PC-9 (cell line): Measurements from ENCODE around the gene OSM. TPM values are rescaled to one million over a fixed set of nuclear protein-coding genes. Genes with fewer than 3 reads are reported as not detected.

Experiments used
- BruUV-seq: library from RNA; stranded (reverse); fragments of 400-500 nt; replicated peaks from 2 replicates; lab custom pipeline; 2021; lab: Mats Ljungman, UMichigan
- CTCF ChIA-PET: fragments of 300-600 bp; sonication (Branson Sonifier 250); formaldehyde crosslinking; loops from one replicate; lab custom pipeline; 2022; ENCODE audit warnings: antibody characterized with exemption; lab: Charles Lee
- POLR2A ChIA-PET: fragments of 300-600 bp; sonication (Branson Sonifier 250); formaldehyde crosslinking; loops from one replicate; lab custom pipeline; 2022; ENCODE audit warnings: antibody characterized with exemption; ENCODE audit not compliant: unreplicated experiment; lab: Charles Lee
- DNase-seq, 2 experiments: peaks; one replicate each; pipeline versions ENCODE4 v3.0.0 to v3.0.0-alpha.2; 2015 to 2022; ENCODE audit warnings: mixed read lengths in 1 of 2
- H2AFZ ChIP-seq: fragments of 200-600 bp; sonication (generic); 2 replicates; pipeline ENCODE4 v1.8.1; 2017; ENCODE audit warnings: antibody characterized with exemption
- H3F3A ChIP-seq: fragments of 200-600 bp; sonication (generic); 2 replicates; pipeline ENCODE4 v1.8.1; 2017; ENCODE audit warnings: antibody characterized with exemption, mild to moderate bottlenecking, low read depth; ENCODE audit not compliant: insufficient read depth
- H3K27ac ChIP-seq: fragments of 200-600 bp; sonication (generic); 2 replicates; pipeline ENCODE4 v1.6.1; 2016; ENCODE audit warnings: mixed run types
- H3K27me3 ChIP-seq: fragments of 200-600 bp; sonication (generic); 2 replicates; pipeline ENCODE4 v1.6.1; 2016; ENCODE audit warnings: low read depth, mixed run types; ENCODE audit not compliant: insufficient read depth
- H3K36me3 ChIP-seq: fragments of 200-600 bp; sonication (generic); 2 replicates; pipeline ENCODE4 v1.6.1; 2016; ENCODE audit warnings: low read depth, mixed run types
- H3K4me1 ChIP-seq: fragments of 200-600 bp; sonication (generic); replicated peaks from 2 replicates; pipeline ENCODE4 v1.6.1; 2016; ENCODE audit warnings: mixed run types; ENCODE audit not compliant: insufficient read depth
- H3K4me2 ChIP-seq: fragments of 200-600 bp; sonication (generic); 2 replicates; pipeline ENCODE4 v1.6.1; 2017; ENCODE audit warnings: mixed run types
- H3K4me3 ChIP-seq: fragments of 200-600 bp; sonication (generic); 2 replicates; pipeline ENCODE4 v1.6.1; 2016; ENCODE audit warnings: mixed run types
- H3K79me2 ChIP-seq: fragments of 200-600 bp; sonication (generic); 2 replicates; pipeline ENCODE4 v1.6.1; 2017; ENCODE audit warnings: low read depth, mixed run types
- H3K9me2 ChIP-seq: fragments of 200-600 bp; sonication (generic); 2 replicates; pipeline ENCODE4 v1.8.1; 2017; ENCODE audit warnings: mild to moderate bottlenecking; ENCODE audit not compliant: insufficient read depth
- H3K9me3 ChIP-seq: fragments of 200-600 bp; sonication (generic); 2 replicates; pipeline ENCODE4 v1.8.1; 2016; ENCODE audit warnings: low read depth; ENCODE audit not compliant: insufficient read depth
- H4K20me1 ChIP-seq: fragments of 200-600 bp; sonication (generic); 2 replicates; pipeline ENCODE4 v1.8.1; 2017; ENCODE audit not compliant: insufficient read depth
- EZH2 ChIP-seq: fragments of 200-600 bp; sonication (generic); IDR thresholded peaks from 2 replicates; pipeline ENCODE4 v1.8.0; 2017; ENCODE audit warnings: antibody characterized with exemption, low read depth
- intact Hi-C: fragments of 100-400 bp; cut with micrococcal nuclease; formaldehyde crosslinking; loops from one replicate; pipeline ENCODE4 v1.10.0; 2022; ENCODE audit not compliant: unreplicated experiment
- total RNA-seq: library from RNA; stranded (reverse); gene quantifications from 2 replicates; pipeline ENCODE4 v1.2.3, GENCODE V29; 2021
- TF ChIP-seq, protein P1 (sequence below): fragments of 200-600 bp; sonication (generic); conservative IDR thresholded peaks from 2 replicates; pipeline ENCODE4 v1.6.1; 2017; ENCODE audit warnings: mixed run types, antibody characterized with exemption, mild to moderate bottlenecking, moderate library complexity

OSM gene
- total RNA-seq, 1 experiment from 2014 or later, result not detected

- Histone ChIP-seq H3K79me2 (peaks cover 74% of the 10 kb centered on the region), H3K27ac (peak overlapping the region; percentile 100), H3K9me3 (no peaks in the 10 kb centered on the region), H4K20me1 (no peaks in the 10 kb centered on the region), H3K4me2 (peak overlapping the region; percentile 88), H3K27me3 (no peaks in the 10 kb centered on the region), H3F3A (peaks cover 71% of the 10 kb centered on the region), H3K4me1 (peaks cover 65% of the 10 kb centered on the region), H3K4me3 (peak overlapping the region; percentile 47; the same call in 1 of the 2 replicates), H3K36me3 (peaks cover 42% of the 10 kb centered on the region), H2AFZ (no peak overlapping the region), H3K9me2 (no peaks in the 10 kb centered on the region)
- DNase-seq, result no peak
- BruUV-seq, result no TSS peak
- TF ChIP-seq, protein P1, sequence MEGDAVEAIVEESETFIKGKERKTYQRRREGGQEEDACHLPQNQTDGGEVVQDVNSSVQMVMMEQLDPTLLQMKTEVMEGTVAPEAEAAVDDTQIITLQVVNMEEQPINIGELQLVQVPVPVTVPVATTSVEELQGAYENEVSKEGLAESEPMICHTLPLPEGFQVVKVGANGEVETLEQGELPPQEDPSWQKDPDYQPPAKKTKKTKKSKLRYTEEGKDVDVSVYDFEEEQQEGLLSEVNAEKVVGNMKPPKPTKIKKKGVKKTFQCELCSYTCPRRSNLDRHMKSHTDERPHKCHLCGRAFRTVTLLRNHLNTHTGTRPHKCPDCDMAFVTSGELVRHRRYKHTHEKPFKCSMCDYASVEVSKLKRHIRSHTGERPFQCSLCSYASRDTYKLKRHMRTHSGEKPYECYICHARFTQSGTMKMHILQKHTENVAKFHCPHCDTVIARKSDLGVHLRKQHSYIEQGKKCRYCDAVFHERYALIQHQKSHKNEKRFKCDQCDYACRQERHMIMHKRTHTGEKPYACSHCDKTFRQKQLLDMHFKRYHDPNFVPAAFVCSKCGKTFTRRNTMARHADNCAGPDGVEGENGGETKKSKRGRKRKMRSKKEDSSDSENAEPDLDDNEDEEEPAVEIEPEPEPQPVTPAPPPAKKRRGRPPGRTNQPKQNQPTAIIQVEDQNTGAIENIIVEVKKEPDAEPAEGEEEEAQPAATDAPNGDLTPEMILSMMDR, result no peak
- ChIA-PET POLR2A (interaction anchor here (0.6 to 0.7 kb wide), 4 partner anchors 15 to 106 kb away, joined by 3 to 39 read pairs (median 6); no protein-coding TSS in a partner anchor), CTCF (interaction anchor here (0.6 kb wide), 1 partner anchor 161 kb away, joined by 10 read pairs; no protein-coding TSS in a partner anchor)
- intact Hi-C loops, result loop anchor here (5.0 kb wide), 1 partner anchor 628 kb away; no protein-coding TSS in a partner anchor
These were observed 16.5 kb downstream of the OSM start for GRCh38 chr22:30250039-30250565.

GRCh38 chr22:30249049-30250038, 17.3 kb downstream of the OSM start:
- TF ChIP-seq, protein P1, result no peak
- no peak for TF ChIP-seq EZH2
- Histone ChIP-seq H3F3A (peaks cover 65% of the 10 kb centered on the region), H3K79me2 (peaks cover 73% of the 10 kb centered on the region), H3K36me3 (peaks cover 42% of the 10 kb centered on the region), H3K4me3 (no peak overlapping the region), H2AFZ (no peak overlapping the region), H4K20me1 (no peaks in the 10 kb centered on the region), H3K27ac (peak overlapping the region; percentile 100), H3K4me1 (peaks cover 58% of the 10 kb centered on the region), H3K9me2 (no peaks in the 10 kb centered on the region), H3K9me3 (no peaks in the 10 kb centered on the region), H3K27me3 (no peaks in the 10 kb centered on the region), H3K4me2 (peak overlapping the region; percentile 88)
- POLR2A ChIA-PET, result interaction anchor here (0.6 kb wide), 1 partner anchor 14 kb away, joined by 4 read pairs; no protein-coding TSS in a partner anchor
- peak in 1 of 2 experiments; percentile 73 for DNase-seq
- intact Hi-C loops, result loop anchor here (5.0 kb wide), 1 partner anchor 627 kb away; no protein-coding TSS in a partner anchor
- CTCF ChIA-PET, result no interaction called here
- TSS peak; percentile 4 for BruUV-seq

- Histone ChIP-seq H3F3A (peaks cover 61% of the 10 kb centered on the region), H3K9me3 (no peaks in the 10 kb centered on the region), H3K4me3 (no peak overlapping the region), H3K27me3 (no peaks in the 10 kb centered on the region), H3K36me3 (peaks cover 43% of the 10 kb centered on the region), H3K79me2 (peaks cover 65% of the 10 kb centered on the region), H4K20me1 (no peaks in the 10 kb centered on the region), H3K9me2 (no peaks in the 10 kb centered on the region), H3K4me1 (peaks cover 49% of the 10 kb centered on the region), H3K4me2 (0 out of 2 replicates have a peak overlapping the region, but pooled peaks have one; percentile 88), H2AFZ (no peak overlapping the region), H3K27ac (peak overlapping the region; percentile 100)
- ChIA-PET CTCF (no interaction called here), POLR2A (no interaction called here)
- DNase-seq, result no peak
- TF ChIP-seq, protein P1, result no peak
- BruUV-seq, result no TSS peak
- intact Hi-C loops, result no loop called here
These were observed 18.2 kb downstream of the OSM start for GRCh38 chr22:30248484-30248883.
